ENCODE results near the gene RBM27. TPM values are rescaled to one million over a fixed set of nuclear protein-coding genes. Genes with fewer than 3 reads are reported as not detected.
A peak's percentile ranks its signal among the peaks of the same experiment; 100 is the strongest.
"Not testable (repeated sequence)": the region's sequence is repeated elsewhere in the genome, so short reads cannot be mapped to it uniquely, and the experiment has no call there.

RBM27 gene
- total RNA-seq, 4 donors from 2014 or later = 13.4 to 15.4 (median 13.9) TPM

GRCh38 chr5:146179696-146180095, 23.7 kb upstream of the RBM27 start:
- H3K27ac ChIP-seq = no peak overlapping the region
- DNase-seq (no peak), ATAC-seq (no peak)
- TF ChIP-seq CTCF (IDR thresholded peaks at IDR 0.05 in 4 of 5, conservative IDR thresholded peaks at IDR 0.05 in 1 of 5) (no peak), POLR2A (IDR thresholded peaks at IDR 0.05) (no peak)
- H3K27me3 ChIP-seq = no peaks in the 10 kb centered on the region
- peaks cover 0 to 20% of the 10 kb centered on the region in 2 donors for H3K36me3 ChIP-seq
- intact Hi-C loops (cut with DNase I; ENCODE audit: low total_unique reads) = no loop called here
- in situ Hi-C loops (cut with MboI; ENCODE audit: low sequenced_read_pairs in 4 of 4) = loop anchor here in 3 of 4 donors (25.0 kb wide), 1 partner anchor 258 kb away; the partner anchor contains the start of gene TCERG1 (in 3 of the 3)
- H3K4me1 ChIP-seq = peaks cover 9 to 13% of the 10 kb centered on the region in 2 donors
- no peak overlapping the region for H3K4me3 ChIP-seq
- no peaks in the 10 kb centered on the region for H3K9me3 ChIP-seq

- Histone ChIP-seq H3K27ac (peak overlapping the region; percentile 86 to 95 (median 90)), H3K4me3 (peak overlapping the region; percentile 52 to 92 (median 90)), H3K4me1 (peaks cover 9 to 13% of the 10 kb centered on the region in 2 donors)
- intact Hi-C loops (cut with DNase I; ENCODE audit: low total_unique reads); H3K27me3 ChIP-seq; H3K9me3 ChIP-seq; DNase-seq; H3K36me3 ChIP-seq; ATAC-seq: not testable (repeated sequence)
- in situ Hi-C loops (cut with MboI; ENCODE audit: low sequenced_read_pairs in 4 of 4) = loop anchor here in 3 of 4 donors (25.0 kb wide), 1 partner anchor 254 kb away; the partner anchor contains the start of gene TCERG1 (in 3 of the 3)
Observed at GRCh38 chr5:146183403-146183802, 20.0 kb upstream of the RBM27 start.

GRCh38 chr5:146185161-146185560, 18.2 kb upstream of the RBM27 start:
- in situ Hi-C loops (cut with MboI; ENCODE audit: low sequenced_read_pairs in 4 of 4) = loop anchor here in 3 of 4 donors (25.0 kb wide), 1 partner anchor 252 kb away; the partner anchor contains the start of gene TCERG1 (in 3 of the 3)
- Histone ChIP-seq H3K9me3 (no peaks in the 10 kb centered on the region), H3K4me3 (no peak overlapping the region), H3K36me3 (no peaks in the 10 kb centered on the region), H3K27me3 (no peaks in the 10 kb centered on the region), H3K4me1 (peaks cover 9 to 13% of the 10 kb centered on the region in 2 donors), H3K27ac (no peak overlapping the region)
- no peak for ATAC-seq
- no peak for DNase-seq
- intact Hi-C loops (cut with DNase I; ENCODE audit: low total_unique reads) = no loop called here
- TF ChIP-seq POLR2A (IDR thresholded peaks at IDR 0.05) (no peak), CTCF (IDR thresholded peaks at IDR 0.05 in 4 of 5, conservative IDR thresholded peaks at IDR 0.05 in 1 of 5) (no peak)

- Histone ChIP-seq H3K27me3 (no peaks in the 10 kb centered on the region), H3K4me3 (no peak overlapping the region), H3K27ac (no peak overlapping the region), H3K36me3 (no peaks in the 10 kb centered on the region), H3K9me3 (no peaks in the 10 kb centered on the region), H3K4me1 (no peaks in the 10 kb centered on the region)
- ATAC-seq = no peak
- DNase-seq = no peak
- TF ChIP-seq CTCF (IDR thresholded peaks at IDR 0.05 in 4 of 5, conservative IDR thresholded peaks at IDR 0.05 in 1 of 5) = no peak
- no peak for TF ChIP-seq POLR2A (IDR thresholded peaks at IDR 0.05)
- intact Hi-C loops (cut with DNase I; ENCODE audit: low total_unique reads) = no loop called here
- in situ Hi-C loops (cut with MboI; ENCODE audit: low sequenced_read_pairs in 4 of 4) = loop anchor here in 3 of 4 donors (25.0 kb wide), 1 partner anchor 249 kb away; the partner anchor contains the start of gene TCERG1 (in 3 of the 3)
Observed at GRCh38 chr5:146188358-146188757, 15.0 kb upstream of the RBM27 start.

GRCh38 chr5:146192571-146193043, 10.8 kb upstream of the RBM27 start:
- H3K27me3 ChIP-seq = no peaks in the 10 kb centered on the region
- TF ChIP-seq CTCF (IDR thresholded peaks at IDR 0.05 in 4 of 5, conservative IDR thresholded peaks at IDR 0.05 in 1 of 5) (no peak), POLR2A (IDR thresholded peaks at IDR 0.05) (no peak)
- H3K4me3 ChIP-seq = no peak overlapping the region
- no peaks in the 10 kb centered on the region for H3K4me1 ChIP-seq
- ATAC-seq = no peak
- no peak overlapping the region for H3K27ac ChIP-seq
- no peak for DNase-seq
- no peaks in the 10 kb centered on the region for H3K36me3 ChIP-seq
- in situ Hi-C loops (cut with MboI; ENCODE audit: low sequenced_read_pairs in 4 of 4) (loop anchor here in 3 of 4 donors (25.0 kb wide), 1 partner anchor 245 kb away; the partner anchor contains the start of gene TCERG1 (in 3 of the 3)), intact Hi-C loops (cut with DNase I; ENCODE audit: low total_unique reads) (no loop called here)
- H3K9me3 ChIP-seq = no peaks in the 10 kb centered on the region

Measured in gastrocnemius medialis (tissue), 4 donors.